Neural crest cell (in vitro differentiated cells): ENCODE measurements around the gene PSMG3. TPM values are rescaled to one million over a fixed set of nuclear protein-coding genes. Genes with fewer than 3 reads are reported as not detected.

Source experiments
- DNase-seq: peaks from one replicate; pipeline ENCODE4 v3.0.0; 2021; ENCODE audit warnings: low read depth, mixed read lengths, low spot score
- H3K27ac Mint-ChIP-seq: one replicate; pipeline ENCODE4 v1.8.0; 2021; ENCODE audit warnings: mild to moderate bottlenecking, mixed read lengths; ENCODE audit not compliant: unreplicated experiment
- H3K27me3 Mint-ChIP-seq: 2 replicates; pipeline ENCODE4 v1.8.0; 2021; ENCODE audit warnings: low read depth, mild to moderate bottlenecking, mixed read lengths
- H3K36me3 Mint-ChIP-seq: 2 replicates; pipeline ENCODE4 v1.8.0; 2021; ENCODE audit warnings: low read depth, mild to moderate bottlenecking, mixed read lengths
- H3K4me1 Mint-ChIP-seq: 2 replicates; pipeline ENCODE4 v1.8.0; 2021; ENCODE audit warnings: mixed read lengths
- H3K4me3 Mint-ChIP-seq: one replicate; pipeline ENCODE4 v1.8.0; 2021; ENCODE audit warnings: mild to moderate bottlenecking, mixed read lengths
- H3K9me3 Mint-ChIP-seq: 2 replicates; pipeline ENCODE4 v1.8.0; 2021; ENCODE audit warnings: mixed read lengths
- CTCF ChIP-seq: fragments of 200-600 bp; sonication (generic); conservative IDR thresholded peaks from 2 replicates; pipeline ENCODE4 v1.5.0; 2021; ENCODE audit warnings: antibody characterized with exemption, mild to moderate bottlenecking
- total RNA-seq: library from RNA; stranded (reverse); gene quantifications from 2 replicates; pipeline ENCODE4 v1.2.1, GENCODE V29; 2021

Gene PSMG3
- total RNA-seq, 1 donor from 2014 or later: 57.8 TPM

GRCh38 chr7:1610678-1611302 lies 41.0 kb upstream of the PSMG3 start:
- no peak overlapping the region for H3K27ac Mint-ChIP-seq

GRCh38 chr7:1610013-1610677 lies 40.3 kb upstream of the PSMG3 start:
- no peak overlapping the region for H3K27ac Mint-ChIP-seq
- H3K36me3 Mint-ChIP-seq: no peaks in the 10 kb centered on the region
- TF ChIP-seq CTCF: no peak
- DNase-seq: no peak
- no peaks in the 10 kb centered on the region for H3K4me1 Mint-ChIP-seq
- peaks cover 12% of the 10 kb centered on the region for H3K27me3 Mint-ChIP-seq
- no peak overlapping the region for H3K4me3 Mint-ChIP-seq
- no peaks in the 10 kb centered on the region for H3K9me3 Mint-ChIP-seq

More at GRCh38 chr7:1610678-1611302, 41.0 kb upstream of the PSMG3 start:
- DNase-seq: no peak
- Mint-ChIP-seq H3K36me3 (no peaks in the 10 kb centered on the region), H3K9me3 (no peaks in the 10 kb centered on the region), H3K4me3 (no peak overlapping the region), H3K4me1 (no peaks in the 10 kb centered on the region), H3K27me3 (peaks cover 16% of the 10 kb centered on the region)
- no peak for TF ChIP-seq CTCF

GRCh38 chr7:1609023-1609422 lies 39.2 kb upstream of the PSMG3 start:
- peaks cover 2% of the 10 kb centered on the region for H3K27me3 Mint-ChIP-seq
- no peak for DNase-seq
- TF ChIP-seq CTCF: no peak
- H3K4me1 Mint-ChIP-seq: no peaks in the 10 kb centered on the region
- H3K27ac Mint-ChIP-seq: no peak overlapping the region
- no peaks in the 10 kb centered on the region for H3K36me3 Mint-ChIP-seq
- no peak overlapping the region for H3K4me3 Mint-ChIP-seq
- H3K9me3 Mint-ChIP-seq: no peaks in the 10 kb centered on the region

GRCh38 chr7:1608318-1608717 lies 38.5 kb upstream of the PSMG3 start:
- H3K4me1 Mint-ChIP-seq: no peaks in the 10 kb centered on the region
- H3K4me3 Mint-ChIP-seq: no peak overlapping the region
- H3K27ac Mint-ChIP-seq: no peak overlapping the region
- no peaks in the 10 kb centered on the region for H3K9me3 Mint-ChIP-seq
- H3K27me3 Mint-ChIP-seq: no peaks in the 10 kb centered on the region
- DNase-seq: no peak
- H3K36me3 Mint-ChIP-seq: no peaks in the 10 kb centered on the region
- TF ChIP-seq CTCF: no peak

- H3K27ac Mint-ChIP-seq: no peak overlapping the region
- no peaks in the 10 kb centered on the region for H3K27me3 Mint-ChIP-seq
- no peak for DNase-seq
- no peaks in the 10 kb centered on the region for H3K9me3 Mint-ChIP-seq
- no peaks in the 10 kb centered on the region for H3K4me1 Mint-ChIP-seq
- TF ChIP-seq CTCF: no peak
- H3K36me3 Mint-ChIP-seq: no peaks in the 10 kb centered on the region
- no peak overlapping the region for H3K4me3 Mint-ChIP-seq
Observed at GRCh38 chr7:1607696-1608095, 37.9 kb upstream of the PSMG3 start.
